COLO829 (cell line): ENCODE measurements around the gene CATSPERD.
"Not testable (repeated sequence)": the region's sequence is repeated elsewhere in the genome, so short reads cannot be mapped to it uniquely, and the experiment has no call there.

Experiments used
- DNase-seq: peaks from one replicate; pipeline ENCODE4 v3.0.0; 2012; ENCODE audit warnings: low spot score

Gene CATSPERD

GRCh38 chr19:5684694-5685430 lies 35.6 kb upstream of the CATSPERD start:
- DNase-seq, result no peak

GRCh38 chr19:5686326-5686646 lies 34.2 kb upstream of the CATSPERD start:
- no peak for DNase-seq

- DNase-seq, result peak; percentile 92
These were observed 33.6 kb upstream of the CATSPERD start for GRCh38 chr19:5686647-5687359.

- DNase-seq, result no peak
These were observed 32.9 kb upstream of the CATSPERD start for GRCh38 chr19:5687360-5688198.

- not testable (repeated sequence) for DNase-seq
These were observed 32.1 kb upstream of the CATSPERD start for GRCh38 chr19:5688262-5688881.

GRCh38 chr19:5690125-5690954 lies 30.1 kb upstream of the CATSPERD start, which contains the start of gene RPL36:
RPL36 (plus strand) TSS chr19:5690295; CDS start chr19:5690508, 213 bp downstream.
- DNase-seq, result peak; percentile 99

- peak; percentile 38 for DNase-seq
These were observed 29.2 kb upstream of the CATSPERD start for GRCh38 chr19:5690955-5691821.

GRCh38 chr19:5691822-5692722 lies 28.4 kb upstream of the CATSPERD start:
- no peak for DNase-seq

- no peak for DNase-seq
These were observed 27.7 kb upstream of the CATSPERD start for GRCh38 chr19:5692723-5693194.

GRCh38 chr19:5693195-5694166 lies 27.0 kb upstream of the CATSPERD start:
- DNase-seq, result no peak

GRCh38 chr19:5694167-5694955 lies 26.1 kb upstream of the CATSPERD start:
- DNase-seq, result no peak

- no peak for DNase-seq
These were observed 25.3 kb upstream of the CATSPERD start for GRCh38 chr19:5694956-5695648.

GRCh38 chr19:5695649-5696195 lies 24.7 kb upstream of the CATSPERD start:
- no peak for DNase-seq

GRCh38 chr19:5696196-5697021 lies 24.0 kb upstream of the CATSPERD start:
- DNase-seq, result no peak
